ENCODE data around the gene STON2. TPM values are rescaled to one million over a fixed set of nuclear protein-coding genes. Genes with fewer than 3 reads are reported as not detected.

Gene STON2
- total and polyA plus RNA-seq, 2 of the 13 experiments (the other 11 are each of a cell fraction or from before 2014, with no cell fraction given), result 2.1 to 11.0 TPM

DNA sequence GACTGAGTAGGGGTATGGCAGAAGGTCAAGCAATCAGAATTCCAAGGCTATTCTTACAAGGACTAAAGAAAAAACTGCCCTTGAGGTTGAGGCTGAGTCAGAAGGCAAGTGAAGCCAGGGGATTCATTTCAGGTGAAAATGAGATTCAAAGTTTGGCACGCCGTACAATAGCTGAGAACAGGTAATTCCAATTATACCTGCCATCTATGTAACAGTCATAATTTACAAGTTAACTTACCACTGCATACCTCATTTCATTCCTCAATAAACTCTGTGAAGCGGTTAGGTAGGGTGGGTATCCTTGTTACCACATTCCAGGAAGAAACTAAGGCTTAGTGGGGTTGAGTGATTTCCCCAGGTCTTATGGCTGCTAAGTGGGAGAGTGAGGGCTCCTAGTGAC lies 64.1 kb downstream of the STON2 start:
- no peaks in the 10 kb centered on the region for H3K27me3 ChIP-seq (ENCODE audit: control insufficient read depth in 1 of 2, insufficient read depth in 2 of 2, low read length in 2 of 2)
- H3K27ac ChIP-seq (ENCODE audit: extremely low read length, insufficient read depth, low read length), result no peak overlapping the region
- WGBS (ENCODE audit: low lambda C conversion rate), result 100% methylated on average over 3 of the region's 3 CpGs
- H3K9me3 ChIP-seq (ENCODE audit: low read length), result no peaks in the 10 kb centered on the region
- ChIA-PET POLR2A (no interaction called here), CTCF (ENCODE audit: low intra/inter-chr PET ratio, low total read pairs) (no interaction called here)
- no peaks in the 10 kb centered on the region for H3K79me2 ChIP-seq (ENCODE audit: insufficient read depth, low read length)
- H3K9ac ChIP-seq (ENCODE audit: insufficient read depth, low read depth, low read length), result no peak overlapping the region
- no peak overlapping the region for H3K4me2 ChIP-seq (ENCODE audit: low read depth, low read length)
- no TSS peak for BruUV-seq (replicated peaks)
- in situ Hi-C loops (cut with HindIII; ENCODE audit: extremely low pct_ligation_motif_present, low pct_unique_long_range_greater_than_20kb) (no loop called here), intact Hi-C loops (cut with micrococcal nuclease; ENCODE audit: unreplicated experiment) (no loop called here)
- no peak overlapping the region for H2AFZ ChIP-seq (ENCODE audit: low read length)
- no peak for FAIRE-seq
- no peaks in the 10 kb centered on the region for H3K4me1 ChIP-seq (ENCODE audit: insufficient read depth, low read length)
- no peaks in the 10 kb centered on the region for H3K36me3 ChIP-seq (replicated peaks in 1 of 2; ENCODE audit: control insufficient read depth in 1 of 2, insufficient read depth in 2 of 2, low read length in 2 of 2)
- H3K4me3 ChIP-seq (replicated peaks in 1 of 3; ENCODE audit: insufficient read depth in 1 of 3, low read depth in 2 of 3, low read length in 3 of 3), result no peak overlapping the region
- TF ChIP-seq ZNF619 (CRISPR knock-in tag; IDR thresholded peaks at IDR 0.05), result no peak
- TF ChIP-seq, protein P1, sequence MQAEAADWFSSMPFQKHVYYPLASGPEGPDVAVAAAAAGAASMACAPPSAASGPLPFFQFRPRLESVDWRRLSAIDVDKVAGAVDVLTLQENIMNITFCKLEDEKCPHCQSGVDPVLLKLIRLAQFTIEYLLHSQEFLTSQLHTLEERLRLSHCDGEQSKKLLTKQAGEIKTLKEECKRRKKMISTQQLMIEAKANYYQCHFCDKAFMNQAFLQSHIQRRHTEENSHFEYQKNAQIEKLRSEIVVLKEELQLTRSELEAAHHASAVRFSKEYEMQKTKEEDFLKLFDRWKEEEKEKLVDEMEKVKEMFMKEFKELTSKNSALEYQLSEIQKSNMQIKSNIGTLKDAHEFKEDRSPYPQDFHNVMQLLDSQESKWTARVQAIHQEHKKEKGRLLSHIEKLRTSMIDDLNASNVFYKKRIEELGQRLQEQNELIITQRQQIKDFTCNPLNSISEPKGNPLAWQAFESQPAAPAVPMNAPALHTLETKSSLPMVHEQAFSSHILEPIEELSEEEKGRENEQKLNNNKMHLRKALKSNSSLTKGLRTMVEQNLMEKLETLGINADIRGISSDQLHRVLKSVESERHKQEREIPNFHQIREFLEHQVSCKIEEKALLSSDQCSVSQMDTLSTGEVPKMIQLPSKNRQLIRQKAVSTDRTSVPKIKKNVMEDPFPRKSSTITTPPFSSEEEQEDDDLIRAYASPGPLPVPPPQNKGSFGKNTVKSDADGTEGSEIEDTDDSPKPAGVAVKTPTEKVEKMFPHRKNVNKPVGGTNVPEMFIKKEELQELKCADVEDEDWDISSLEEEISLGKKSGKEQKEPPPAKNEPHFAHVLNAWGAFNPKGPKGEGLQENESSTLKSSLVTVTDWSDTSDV (CRISPR knock-in tag; IDR thresholded peaks at IDR 0.05), result no peak
- TF ChIP-seq ZNF292 (CRISPR knock-in tag; IDR thresholded peaks at IDR 0.05; ENCODE audit: borderline replicate concordance, low read depth), result no peak
- DNase-seq (ENCODE audit: low spot score), result no peak
- no peaks in the 10 kb centered on the region for H4K20me1 ChIP-seq (ENCODE audit: insufficient read depth, low read length)
- no peak for ATAC-seq

DNA sequence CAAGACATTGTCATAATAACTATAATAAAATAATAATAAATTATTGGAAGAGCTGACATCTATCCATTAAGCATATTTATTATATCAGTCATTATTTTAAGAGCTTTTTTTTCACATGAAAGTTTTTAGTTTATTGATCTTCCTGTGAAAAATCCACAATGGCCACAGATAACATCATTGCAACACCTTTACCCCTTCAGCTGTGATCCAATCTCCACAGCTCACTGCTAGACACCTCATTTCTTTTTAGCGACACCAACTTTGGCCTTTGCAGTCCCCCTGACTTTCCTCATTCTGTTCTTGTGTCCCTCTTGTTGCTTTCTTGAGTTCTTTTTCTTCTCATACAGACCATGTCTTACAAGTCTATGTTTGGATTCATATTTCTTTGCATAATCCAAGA lies 67.4 kb downstream of the STON2 start:
- Histone ChIP-seq H3K9me3 (ENCODE audit: low read length) (no peaks in the 10 kb centered on the region), H3K27me3 (ENCODE audit: control insufficient read depth in 1 of 2, insufficient read depth in 2 of 2, low read length in 2 of 2) (no peaks in the 10 kb centered on the region), H3K4me2 (ENCODE audit: low read depth, low read length) (no peak overlapping the region), H3K27ac (ENCODE audit: extremely low read length, insufficient read depth, low read length) (no peak overlapping the region), H3K36me3 (replicated peaks in 1 of 2; ENCODE audit: control insufficient read depth in 1 of 2, insufficient read depth in 2 of 2, low read length in 2 of 2) (no peaks in the 10 kb centered on the region), H3K4me1 (ENCODE audit: insufficient read depth, low read length) (no peaks in the 10 kb centered on the region), H2AFZ (ENCODE audit: low read length) (no peak overlapping the region), H3K4me3 (replicated peaks in 1 of 3; ENCODE audit: insufficient read depth in 1 of 3, low read depth in 2 of 3, low read length in 3 of 3) (no peak overlapping the region), H3K79me2 (ENCODE audit: insufficient read depth, low read length) (no peaks in the 10 kb centered on the region), H3K9ac (ENCODE audit: insufficient read depth, low read depth, low read length) (no peak overlapping the region), H4K20me1 (ENCODE audit: insufficient read depth, low read length) (no peaks in the 10 kb centered on the region)
- FAIRE-seq (no peak), ATAC-seq (no peak), DNase-seq (ENCODE audit: low spot score) (no peak)
- CTCF ChIA-PET (ENCODE audit: low intra/inter-chr PET ratio, low total read pairs), result no interaction called here
- intact Hi-C loops (cut with micrococcal nuclease; ENCODE audit: unreplicated experiment) (no loop called here), in situ Hi-C loops (cut with HindIII; ENCODE audit: extremely low pct_ligation_motif_present, low pct_unique_long_range_greater_than_20kb) (no loop called here)
- POLR2A ChIA-PET, result no interaction called here
- no TSS peak for BruUV-seq (replicated peaks)
- WGBS (ENCODE audit: low lambda C conversion rate), result 90% methylated on average over 1 of the region's 1 CpG
- TF ChIP-seq POLR2G (IDR thresholded peaks at IDR 0.05; ENCODE audit: low read depth, low read length), result no peak
- no peak for TF ChIP-seq RBFOX2 (IDR thresholded peaks at IDR 0.05; ENCODE audit: low read depth, low read length)
- TF ChIP-seq, protein P2, sequence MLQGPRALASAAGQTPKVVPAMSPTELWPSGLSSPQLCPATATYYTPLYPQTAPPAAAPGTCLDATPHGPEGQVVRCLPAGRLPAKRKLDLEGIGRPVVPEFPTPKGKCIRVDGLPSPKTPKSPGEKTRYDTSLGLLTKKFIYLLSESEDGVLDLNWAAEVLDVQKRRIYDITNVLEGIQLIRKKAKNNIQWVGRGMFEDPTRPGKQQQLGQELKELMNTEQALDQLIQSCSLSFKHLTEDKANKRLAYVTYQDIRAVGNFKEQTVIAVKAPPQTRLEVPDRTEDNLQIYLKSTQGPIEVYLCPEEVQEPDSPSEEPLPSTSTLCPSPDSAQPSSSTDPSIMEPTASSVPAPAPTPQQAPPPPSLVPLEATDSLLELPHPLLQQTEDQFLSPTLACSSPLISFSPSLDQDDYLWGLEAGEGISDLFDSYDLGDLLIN (CRISPR knock-in tag; IDR thresholded peaks at IDR 0.05; ENCODE audit: borderline replicate concordance), result no peak
- TF ChIP-seq, protein P3, sequence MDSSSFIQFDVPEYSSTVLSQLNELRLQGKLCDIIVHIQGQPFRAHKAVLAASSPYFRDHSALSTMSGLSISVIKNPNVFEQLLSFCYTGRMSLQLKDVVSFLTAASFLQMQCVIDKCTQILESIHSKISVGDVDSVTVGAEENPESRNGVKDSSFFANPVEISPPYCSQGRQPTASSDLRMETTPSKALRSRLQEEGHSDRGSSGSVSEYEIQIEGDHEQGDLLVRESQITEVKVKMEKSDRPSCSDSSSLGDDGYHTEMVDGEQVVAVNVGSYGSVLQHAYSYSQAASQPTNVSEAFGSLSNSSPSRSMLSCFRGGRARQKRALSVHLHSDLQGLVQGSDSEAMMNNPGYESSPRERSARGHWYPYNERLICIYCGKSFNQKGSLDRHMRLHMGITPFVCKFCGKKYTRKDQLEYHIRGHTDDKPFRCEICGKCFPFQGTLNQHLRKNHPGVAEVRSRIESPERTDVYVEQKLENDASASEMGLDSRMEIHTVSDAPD (CRISPR knock-in tag; IDR thresholded peaks at IDR 0.05), result no peak
- TF ChIP-seq TOE1 (CRISPR knock-in tag; IDR thresholded peaks at IDR 0.05), result no peak
- TF ChIP-seq CBX1 (IDR thresholded peaks at IDR 0.05; ENCODE audit: low read depth), result no peak
- TF ChIP-seq, protein P4, sequence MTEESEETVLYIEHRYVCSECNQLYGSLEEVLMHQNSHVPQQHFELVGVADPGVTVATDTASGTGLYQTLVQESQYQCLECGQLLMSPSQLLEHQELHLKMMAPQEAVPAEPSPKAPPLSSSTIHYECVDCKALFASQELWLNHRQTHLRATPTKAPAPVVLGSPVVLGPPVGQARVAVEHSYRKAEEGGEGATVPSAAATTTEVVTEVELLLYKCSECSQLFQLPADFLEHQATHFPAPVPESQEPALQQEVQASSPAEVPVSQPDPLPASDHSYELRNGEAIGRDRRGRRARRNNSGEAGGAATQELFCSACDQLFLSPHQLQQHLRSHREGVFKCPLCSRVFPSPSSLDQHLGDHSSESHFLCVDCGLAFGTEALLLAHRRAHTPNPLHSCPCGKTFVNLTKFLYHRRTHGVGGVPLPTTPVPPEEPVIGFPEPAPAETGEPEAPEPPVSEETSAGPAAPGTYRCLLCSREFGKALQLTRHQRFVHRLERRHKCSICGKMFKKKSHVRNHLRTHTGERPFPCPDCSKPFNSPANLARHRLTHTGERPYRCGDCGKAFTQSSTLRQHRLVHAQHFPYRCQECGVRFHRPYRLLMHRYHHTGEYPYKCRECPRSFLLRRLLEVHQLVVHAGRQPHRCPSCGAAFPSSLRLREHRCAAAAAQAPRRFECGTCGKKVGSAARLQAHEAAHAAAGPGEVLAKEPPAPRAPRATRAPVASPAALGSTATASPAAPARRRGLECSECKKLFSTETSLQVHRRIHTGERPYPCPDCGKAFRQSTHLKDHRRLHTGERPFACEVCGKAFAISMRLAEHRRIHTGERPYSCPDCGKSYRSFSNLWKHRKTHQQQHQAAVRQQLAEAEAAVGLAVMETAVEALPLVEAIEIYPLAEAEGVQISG (CRISPR knock-in tag; IDR thresholded peaks at IDR 0.05), result no peak
- no peak for TF ChIP-seq KLF15 (CRISPR knock-in tag; IDR thresholded peaks at IDR 0.05; ENCODE audit: borderline replicate concordance)
